VCaP (cell line): ENCODE data around the gene RFPL3.

ENCODE experiments used
- H3K27ac ChIP-seq: fragments of 450-650 bp; 2 replicates; pipeline ENCODE4 v1.5.1; 2017
- CTCF ChIP-seq: fragments of 450-650 bp; conservative IDR thresholded peaks from 2 replicates; pipeline ENCODE4 v1.5.1; 2017; ENCODE audit warnings: mild to moderate bottlenecking, moderate library complexity

Gene RFPL3

GRCh38 chr22:32317524-32317923 is 40.1 kb upstream of the RFPL3 start:
- no peak overlapping the region for H3K27ac ChIP-seq

GRCh38 chr22:32318361-32318760 is 39.3 kb upstream of the RFPL3 start:
- no peak for TF ChIP-seq CTCF
- H3K27ac ChIP-seq = no peak overlapping the region

More at GRCh38 chr22:32317524-32317923, 40.1 kb upstream of the RFPL3 start:
- TF ChIP-seq CTCF = no peak

GRCh38 chr22:32319861-32320406 is 37.7 kb upstream of the RFPL3 start:
- no peak for TF ChIP-seq CTCF
- H3K27ac ChIP-seq = no peak overlapping the region

- no peak overlapping the region for H3K27ac ChIP-seq
- no peak for TF ChIP-seq CTCF
These were observed 34.7 kb upstream of the RFPL3 start for GRCh38 chr22:32322986-32323385.

DNA sequence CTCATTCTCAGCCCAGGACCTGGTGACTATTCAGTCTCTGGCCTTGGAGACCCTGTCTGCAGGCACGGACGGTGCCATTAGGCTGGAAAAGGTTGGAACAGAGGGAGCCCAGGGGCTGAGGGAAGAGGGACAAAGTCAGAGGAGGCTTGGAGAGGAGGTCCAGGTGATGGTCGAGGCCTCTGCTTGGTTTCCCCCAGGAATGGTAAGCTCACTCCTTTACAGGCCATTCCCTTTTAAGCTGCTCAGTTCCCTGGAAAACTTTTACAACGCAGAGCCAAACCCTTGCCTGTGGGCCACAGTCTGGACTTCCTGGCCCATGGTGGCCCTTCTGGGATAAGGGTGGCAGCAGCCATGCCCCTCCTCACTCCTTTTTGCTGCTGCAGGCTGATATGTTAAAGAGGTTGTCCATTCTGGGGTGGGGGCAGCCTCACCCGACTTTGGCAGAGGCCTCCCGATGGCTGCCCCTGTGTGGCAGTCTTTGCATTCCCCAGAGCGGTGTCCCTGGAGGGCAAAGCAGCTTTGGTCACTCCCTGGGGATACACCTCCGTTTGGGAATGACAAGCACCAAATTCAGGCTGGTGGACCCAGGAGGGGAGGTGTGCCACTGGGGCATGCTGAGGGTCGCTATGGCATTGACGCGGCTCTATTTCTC is 34.0 kb upstream of the RFPL3 start:
- TF ChIP-seq CTCF = no peak
- no peak overlapping the region for H3K27ac ChIP-seq

- H3K27ac ChIP-seq = no peak overlapping the region
- TF ChIP-seq CTCF = no peak
These were observed 32.9 kb upstream of the RFPL3 start for GRCh38 chr22:32324505-32325415.

DNA sequence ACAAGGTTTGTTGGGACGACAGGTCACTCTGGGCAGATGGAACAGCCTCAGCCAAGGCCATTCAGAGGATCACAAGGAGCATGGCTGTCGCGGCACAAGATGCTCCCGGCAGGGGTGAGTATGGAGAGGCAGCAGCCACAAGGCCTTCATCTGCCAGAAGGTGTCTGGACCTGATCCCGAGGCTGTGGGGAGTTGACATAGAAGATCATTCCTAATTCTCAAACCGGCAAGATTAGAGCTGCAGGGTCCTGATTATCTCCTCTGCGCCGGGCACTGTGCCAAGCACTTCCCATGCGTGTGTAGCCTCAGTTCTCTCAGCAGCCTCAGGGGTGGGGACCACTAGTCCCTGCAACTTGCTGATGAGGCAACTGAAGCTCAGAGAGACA is 32.3 kb upstream of the RFPL3 start:
- no peak overlapping the region for H3K27ac ChIP-seq
- no peak for TF ChIP-seq CTCF
